GM18861 (cell line): Measurements from ENCODE around the gene HINFP.
"Not testable (repeated sequence)": the region's sequence is repeated elsewhere in the genome, so short reads cannot be mapped to it uniquely, and the experiment has no call there.

Experiments used
- ATAC-seq: cut with Tn5 transposase; IDR thresholded peaks from one replicate; pipeline ENCODE4 v1.9.1; 2021; ENCODE audit not compliant: unreplicated experiment

Gene HINFP

DNA sequence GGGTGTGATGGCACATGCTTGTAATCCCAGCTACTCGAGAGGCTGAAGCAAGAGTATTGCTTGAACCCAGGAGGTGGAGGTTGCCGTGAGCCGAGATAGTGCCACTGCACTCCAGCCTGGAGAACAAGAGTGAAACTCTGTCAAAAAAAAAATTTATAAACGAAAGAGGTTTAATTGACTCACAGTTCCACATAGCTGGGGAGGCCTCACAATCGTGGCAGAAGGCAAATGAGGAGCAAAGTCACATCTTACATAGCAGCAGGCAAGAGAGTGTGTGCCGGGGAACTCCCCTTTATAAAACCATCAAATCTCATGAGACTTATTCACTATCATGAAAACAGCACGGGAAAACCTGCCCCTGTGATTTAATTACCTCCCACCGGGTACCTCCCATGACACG lies 63.0 kb downstream of the HINFP start:
- not testable (repeated sequence) for ATAC-seq
